ENCODE data around the gene RASA2.

RASA2 gene

DNA sequence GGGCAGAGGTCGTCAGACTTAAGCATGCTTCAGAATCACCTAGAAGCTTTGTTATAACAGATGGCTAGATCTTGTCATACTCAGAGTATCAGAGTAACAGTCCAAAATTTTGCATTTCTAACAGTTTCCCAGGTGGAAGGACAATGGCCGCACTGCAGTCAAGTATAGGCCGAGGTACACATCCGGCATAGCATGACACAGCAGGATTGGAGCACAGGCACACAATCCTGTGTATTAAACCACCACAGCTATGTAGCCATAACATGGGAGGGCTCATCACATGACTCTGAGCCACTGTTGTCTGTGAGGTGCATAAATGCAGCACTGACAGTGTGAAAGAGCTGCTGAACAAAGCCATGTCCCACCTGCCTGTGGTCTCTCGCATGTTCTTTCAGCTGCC, 165.5 kb downstream of the RASA2 start:
- DNase-seq = no peak

DNA sequence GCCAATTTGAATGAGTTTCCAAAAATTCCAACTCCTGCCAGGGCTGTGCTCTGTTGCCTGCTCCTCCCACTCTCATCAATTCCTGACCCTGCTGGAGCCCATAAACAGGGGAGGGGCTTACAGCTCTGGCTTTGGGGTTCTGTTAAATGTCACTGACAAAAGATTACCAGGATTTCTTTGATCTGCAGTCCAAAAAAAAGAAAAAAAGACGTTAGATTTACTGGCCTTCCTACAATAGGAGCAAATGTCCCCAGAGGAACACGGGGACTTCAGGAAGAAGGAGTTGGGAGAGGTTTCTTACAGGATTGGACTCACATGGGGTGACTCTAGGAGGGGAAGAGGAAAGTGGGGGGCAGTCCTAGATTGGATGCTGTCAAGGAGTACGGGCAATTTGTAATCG, 167.0 kb downstream of the RASA2 start:
- DNase-seq = no peak

DNA sequence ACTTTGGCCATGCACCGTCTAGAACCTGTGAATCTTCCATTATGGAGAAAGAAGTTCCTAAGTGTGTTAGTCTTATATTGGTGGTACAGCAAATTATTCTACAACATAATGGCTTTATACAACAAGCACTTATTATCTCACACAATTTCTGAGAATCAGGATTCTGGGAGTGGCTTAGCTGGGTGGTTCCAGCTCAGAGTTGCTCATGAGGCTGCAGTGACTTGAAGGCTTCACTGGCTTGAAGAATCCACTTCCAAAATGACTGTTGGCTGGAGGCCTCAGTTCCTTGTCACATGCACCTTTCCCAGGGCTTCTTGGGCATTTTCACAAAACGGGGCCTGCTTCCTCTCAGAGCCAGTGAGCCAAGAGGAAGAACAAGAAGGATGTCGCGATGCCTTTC, 169.0 kb downstream of the RASA2 start:
- no peak for DNase-seq

DNA sequence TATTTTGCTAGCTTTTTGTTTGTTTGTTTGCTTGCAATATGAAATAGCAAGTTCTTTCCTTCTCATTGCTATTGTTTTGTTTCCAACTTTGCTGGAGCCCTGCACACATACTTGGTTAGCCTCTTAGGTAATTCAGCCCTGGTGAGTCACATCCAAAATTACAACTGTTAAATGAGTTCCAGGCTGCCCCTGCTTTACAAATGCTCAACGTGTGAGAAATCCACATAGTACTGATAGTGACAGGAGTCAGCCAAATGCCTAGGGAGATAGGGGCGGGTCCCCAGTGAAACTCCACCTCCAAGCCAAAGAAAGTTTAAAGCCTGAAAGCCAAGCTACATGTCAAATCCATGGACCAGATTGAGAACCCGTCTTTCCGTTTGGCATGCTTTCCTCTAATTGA, 169.9 kb downstream of the RASA2 start:
- DNase-seq = no peak

DNA sequence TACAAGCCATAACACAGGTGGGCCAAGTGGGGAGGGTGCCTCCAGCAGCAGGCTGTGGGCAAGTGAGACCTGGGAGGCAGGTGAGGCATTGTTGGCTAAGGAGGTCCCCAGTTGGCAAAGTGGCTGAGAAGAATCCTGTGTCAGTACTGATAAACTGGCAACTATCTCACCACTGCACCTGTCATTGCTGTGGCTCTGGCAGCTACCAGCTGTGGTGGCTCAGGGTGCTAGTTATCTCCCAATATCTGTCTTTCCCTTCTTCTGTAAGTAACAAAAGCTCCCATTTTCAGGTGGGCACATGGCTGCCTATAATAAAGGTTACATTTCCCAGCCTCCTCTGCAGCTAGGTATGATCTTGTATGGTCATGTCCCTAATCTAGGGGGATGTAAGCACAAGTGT, 170.7 kb downstream of the RASA2 start:
- DNase-seq = no peak

DNA sequence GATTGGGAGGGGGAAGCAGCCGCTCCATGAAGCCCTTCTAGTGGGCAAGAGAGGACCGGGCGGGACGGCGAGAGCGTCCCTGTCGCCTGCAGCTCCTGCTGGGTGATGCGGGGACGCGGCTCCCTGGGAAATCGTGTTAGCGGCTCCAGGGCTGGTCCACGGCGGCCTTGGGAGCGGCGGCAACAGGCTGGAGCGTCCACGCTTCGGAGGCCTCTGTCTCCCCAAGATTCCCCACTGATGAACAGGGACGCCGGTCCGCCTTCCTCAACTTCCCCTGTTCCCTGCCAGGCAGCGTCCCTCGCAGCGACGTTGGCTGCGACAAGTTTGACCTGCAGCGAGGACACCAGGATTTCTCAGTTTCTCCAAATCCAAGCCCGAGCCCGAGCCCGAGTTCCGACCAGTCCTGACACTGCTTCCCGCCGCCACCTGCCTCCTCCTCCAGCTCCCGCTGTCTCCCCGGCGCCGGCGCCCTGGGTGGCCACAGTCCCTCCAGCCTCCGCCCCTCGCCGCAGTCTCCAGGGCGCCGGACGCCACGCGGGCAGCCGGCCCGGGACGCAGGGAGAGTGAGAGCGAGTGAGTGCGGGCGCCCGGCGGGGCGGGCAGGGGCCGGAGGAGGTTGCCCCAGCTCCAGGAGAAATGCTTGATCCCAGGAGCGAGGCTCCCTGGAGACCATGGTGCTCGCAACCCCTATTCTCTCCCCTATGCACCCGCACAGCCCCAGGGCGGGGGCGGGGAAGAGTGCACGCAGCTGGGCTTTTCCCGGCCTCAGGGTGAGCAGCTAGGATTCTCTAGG, 173.2 kb downstream of the RASA2 start:
- DNase-seq = no peak

DNA sequence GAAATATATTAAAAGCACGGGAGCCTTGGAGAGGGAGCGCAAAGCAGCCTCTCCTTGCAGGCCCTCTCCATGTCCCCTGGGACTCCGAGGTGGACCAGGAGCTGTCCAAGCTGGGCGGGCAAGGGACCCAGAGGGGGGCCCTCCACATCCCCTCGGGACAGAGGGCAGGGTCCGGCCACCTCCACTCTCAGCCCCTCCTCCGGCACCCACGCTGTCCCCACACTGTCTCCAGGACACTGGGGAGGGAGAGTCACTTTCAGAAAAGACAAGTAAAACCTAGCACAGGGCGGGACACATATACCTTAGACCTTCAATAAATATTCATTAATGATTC, 173.8 kb downstream of the RASA2 start:
- no peak for DNase-seq

DNA sequence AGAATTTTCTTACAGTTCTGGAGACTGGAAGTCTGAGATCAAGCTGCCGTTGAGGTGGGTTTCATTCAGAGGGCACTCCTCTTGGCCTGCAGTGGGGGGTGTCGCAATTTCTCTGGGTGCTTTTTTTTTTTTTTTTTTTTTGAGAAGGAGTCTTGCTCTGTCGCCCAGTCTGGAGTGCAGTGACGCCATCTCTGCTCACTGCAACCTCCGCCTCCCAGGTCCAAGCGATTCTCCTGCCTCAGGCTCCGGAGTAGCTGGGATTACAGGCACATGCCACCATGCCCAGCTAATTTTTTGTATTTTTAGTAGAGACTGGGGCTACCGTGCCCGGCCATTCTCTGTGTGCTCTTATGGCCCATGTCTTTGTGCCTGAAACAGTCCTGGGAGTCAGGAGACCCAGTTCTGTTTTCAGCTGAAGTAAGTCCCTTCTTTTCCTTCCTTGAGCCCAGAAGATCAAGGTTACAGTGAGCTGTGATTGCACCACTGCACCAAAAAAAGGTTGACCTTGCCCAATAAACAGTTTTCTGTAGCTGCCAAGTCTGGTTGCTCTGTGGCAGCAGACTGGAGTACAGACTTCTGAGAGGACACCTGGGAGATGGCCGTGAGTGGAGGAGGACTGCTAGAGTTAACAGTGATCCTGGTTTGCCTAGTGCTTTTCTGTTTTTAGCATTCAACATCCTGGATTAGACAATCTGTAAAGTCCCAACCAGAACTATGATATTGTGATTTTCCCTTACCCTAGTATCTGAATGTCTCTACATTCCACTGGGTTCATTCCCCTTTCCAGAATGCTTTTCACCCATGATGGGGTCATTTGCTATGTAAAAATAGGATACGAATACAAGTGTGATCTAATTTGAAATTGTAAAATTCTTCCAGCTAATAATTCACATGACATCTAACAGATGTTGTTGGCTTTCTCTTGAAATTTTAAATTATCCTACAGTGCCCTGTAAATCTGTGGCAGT, 174.7 kb downstream of the RASA2 start:
- DNase-seq = no peak

DNA sequence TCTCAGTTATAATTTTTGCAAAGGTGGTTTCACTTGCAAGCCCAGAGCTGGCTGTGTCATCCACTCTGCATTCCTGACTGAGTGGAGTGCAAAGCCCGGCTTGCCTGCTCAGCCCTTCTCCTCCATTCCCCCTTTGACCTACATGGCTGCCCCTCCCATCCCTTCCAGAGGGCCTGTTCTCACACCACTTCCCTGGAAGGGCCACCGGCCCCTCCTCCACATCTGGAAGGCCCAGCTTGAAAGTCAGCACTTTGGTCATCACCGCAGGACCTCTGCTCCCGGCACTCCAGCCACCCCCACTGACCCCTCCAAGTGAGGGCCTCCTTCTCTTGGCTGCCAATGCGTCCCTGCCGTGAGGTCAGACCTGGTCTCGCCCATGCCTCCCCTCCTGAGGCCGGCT, 177.2 kb downstream of the RASA2 start:
- DNase-seq = no peak

Data from NCI-H1436 treated with DMSO at 0.1 percent for 48 hours (cell line).